ENCODE results near the gene ALX1. TPM values are rescaled to one million over a fixed set of nuclear protein-coding genes. Genes with fewer than 3 reads are reported as not detected.

ALX1 gene
- total and polyA plus RNA-seq, 9 of the 15 experiments (the other 6 are each of a cell fraction or from before 2014, with no cell fraction given), result 0.09 to 0.31 (median 0.11) TPM; not detected in 2

DNA sequence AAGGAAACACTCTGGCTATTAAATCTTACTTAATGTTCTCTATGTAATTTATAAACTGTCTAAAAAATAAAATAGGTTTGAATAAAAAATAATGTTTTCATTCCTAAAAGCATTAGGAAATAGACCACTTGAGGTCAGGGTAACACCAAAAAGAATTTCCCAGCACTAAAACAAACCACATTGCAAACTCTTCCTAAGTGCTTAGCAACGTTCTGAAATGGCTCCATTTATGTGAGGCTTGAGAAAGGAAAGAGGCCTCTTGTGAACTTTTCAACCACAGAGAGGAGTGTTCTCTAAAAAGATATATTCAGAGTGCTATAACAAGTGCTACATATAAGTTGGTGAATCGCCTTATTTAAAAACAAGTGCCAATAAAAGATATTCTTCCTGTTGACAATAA lies 42.7 kb downstream of the ALX1 start (continued):
- TF ChIP-seq, protein P1, sequence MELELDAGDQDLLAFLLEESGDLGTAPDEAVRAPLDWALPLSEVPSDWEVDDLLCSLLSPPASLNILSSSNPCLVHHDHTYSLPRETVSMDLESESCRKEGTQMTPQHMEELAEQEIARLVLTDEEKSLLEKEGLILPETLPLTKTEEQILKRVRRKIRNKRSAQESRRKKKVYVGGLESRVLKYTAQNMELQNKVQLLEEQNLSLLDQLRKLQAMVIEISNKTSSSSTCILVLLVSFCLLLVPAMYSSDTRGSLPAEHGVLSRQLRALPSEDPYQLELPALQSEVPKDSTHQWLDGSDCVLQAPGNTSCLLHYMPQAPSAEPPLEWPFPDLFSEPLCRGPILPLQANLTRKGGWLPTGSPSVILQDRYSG (tag; conservative IDR thresholded peaks at IDR 0.05; ENCODE audit: low read depth), result no peak
- TF ChIP-seq, protein P2, sequence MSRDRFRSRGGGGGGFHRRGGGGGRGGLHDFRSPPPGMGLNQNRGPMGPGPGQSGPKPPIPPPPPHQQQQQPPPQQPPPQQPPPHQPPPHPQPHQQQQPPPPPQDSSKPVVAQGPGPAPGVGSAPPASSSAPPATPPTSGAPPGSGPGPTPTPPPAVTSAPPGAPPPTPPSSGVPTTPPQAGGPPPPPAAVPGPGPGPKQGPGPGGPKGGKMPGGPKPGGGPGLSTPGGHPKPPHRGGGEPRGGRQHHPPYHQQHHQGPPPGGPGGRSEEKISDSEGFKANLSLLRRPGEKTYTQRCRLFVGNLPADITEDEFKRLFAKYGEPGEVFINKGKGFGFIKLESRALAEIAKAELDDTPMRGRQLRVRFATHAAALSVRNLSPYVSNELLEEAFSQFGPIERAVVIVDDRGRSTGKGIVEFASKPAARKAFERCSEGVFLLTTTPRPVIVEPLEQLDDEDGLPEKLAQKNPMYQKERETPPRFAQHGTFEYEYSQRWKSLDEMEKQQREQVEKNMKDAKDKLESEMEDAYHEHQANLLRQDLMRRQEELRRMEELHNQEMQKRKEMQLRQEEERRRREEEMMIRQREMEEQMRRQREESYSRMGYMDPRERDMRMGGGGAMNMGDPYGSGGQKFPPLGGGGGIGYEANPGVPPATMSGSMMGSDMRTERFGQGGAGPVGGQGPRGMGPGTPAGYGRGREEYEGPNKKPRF (IDR thresholded peaks at IDR 0.05; ENCODE audit: low read depth, low read length), result no peak
- TF ChIP-seq FOXJ3 (CRISPR knock-in tag; IDR thresholded peaks at IDR 0.05), result no peak
- TF ChIP-seq ESRRA (IDR thresholded peaks at IDR 0.05; ENCODE audit: borderline replicate concordance, low read depth), result no peak
- TF ChIP-seq RUNX1 (IDR thresholded peaks at IDR 0.05; ENCODE audit: low read depth), result no peak
- TF ChIP-seq ZNF23 (CRISPR knock-in tag; IDR thresholded peaks at IDR 0.05), result no peak
- no peak for TF ChIP-seq YY1 (IDR thresholded peaks at IDR 0.05; ENCODE audit: borderline replicate concordance in 1 of 3, control insufficient read depth in 1 of 3, extremely low read depth in 1 of 3, insufficient read depth in 3 of 3, insufficient read length in 1 of 3, insufficient replicate concordance in 2 of 3, low read depth in 1 of 3, low read length in 2 of 3)
- TF ChIP-seq, protein P3, sequence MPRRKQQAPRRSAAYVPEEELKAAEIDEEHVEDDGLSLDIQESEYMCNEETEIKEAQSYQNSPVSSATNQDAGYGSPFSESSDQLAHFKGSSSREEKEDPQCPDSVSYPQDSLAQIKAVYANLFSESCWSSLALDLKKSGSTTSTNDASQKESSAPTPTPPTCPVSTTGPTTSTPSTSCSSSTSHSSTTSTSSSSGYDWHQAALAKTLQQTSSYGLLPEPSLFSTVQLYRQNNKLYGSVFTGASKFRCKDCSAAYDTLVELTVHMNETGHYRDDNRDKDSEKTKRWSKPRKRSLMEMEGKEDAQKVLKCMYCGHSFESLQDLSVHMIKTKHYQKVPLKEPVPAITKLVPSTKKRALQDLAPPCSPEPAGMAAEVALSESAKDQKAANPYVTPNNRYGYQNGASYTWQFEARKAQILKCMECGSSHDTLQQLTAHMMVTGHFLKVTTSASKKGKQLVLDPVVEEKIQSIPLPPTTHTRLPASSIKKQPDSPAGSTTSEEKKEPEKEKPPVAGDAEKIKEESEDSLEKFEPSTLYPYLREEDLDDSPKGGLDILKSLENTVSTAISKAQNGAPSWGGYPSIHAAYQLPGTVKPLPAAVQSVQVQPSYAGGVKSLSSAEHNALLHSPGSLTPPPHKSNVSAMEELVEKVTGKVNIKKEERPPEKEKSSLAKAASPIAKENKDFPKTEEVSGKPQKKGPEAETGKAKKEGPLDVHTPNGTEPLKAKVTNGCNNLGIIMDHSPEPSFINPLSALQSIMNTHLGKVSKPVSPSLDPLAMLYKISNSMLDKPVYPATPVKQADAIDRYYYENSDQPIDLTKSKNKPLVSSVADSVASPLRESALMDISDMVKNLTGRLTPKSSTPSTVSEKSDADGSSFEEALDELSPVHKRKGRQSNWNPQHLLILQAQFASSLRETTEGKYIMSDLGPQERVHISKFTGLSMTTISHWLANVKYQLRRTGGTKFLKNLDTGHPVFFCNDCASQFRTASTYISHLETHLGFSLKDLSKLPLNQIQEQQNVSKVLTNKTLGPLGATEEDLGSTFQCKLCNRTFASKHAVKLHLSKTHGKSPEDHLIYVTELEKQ (CRISPR knock-in tag; IDR thresholded peaks at IDR 0.05), result no peak
- TF ChIP-seq ZNF232 (CRISPR knock-in tag; IDR thresholded peaks at IDR 0.05), result no peak
- no peak for TF ChIP-seq NR2C2 (CRISPR knock-in tag; IDR thresholded peaks at IDR 0.05)
- no peak for TF ChIP-seq NR2C2 (tag; IDR thresholded peaks at IDR 0.05)
